Lower lobe of right lung (tissue), 2 donors: Measurements from ENCODE around the gene MAFB. TPM values are rescaled to one million over a fixed set of nuclear protein-coding genes. Genes with fewer than 3 reads are reported as not detected.

Source experiments
- ATAC-seq, 2 donors: fragments of 200-7000 bp; cut with Tn5 transposase; one replicate each; pipeline ENCODE4 v1.9.1; 2020 to 2022; ENCODE audit warnings: mild to moderate bottlenecking in 2 of 2, moderate library complexity in 2 of 2
- DNase-seq: peaks from one replicate; pipeline ENCODE4 v3.0.0-alpha.2; 2020
- H3K27ac ChIP-seq: fragments of 200-600 bp; one replicate; pipeline ENCODE4 v1.8.0; 2022
- H3K27me3 ChIP-seq: fragments of 200-600 bp; one replicate; pipeline ENCODE4 v1.8.0; 2022; ENCODE audit warnings: low read depth
- H3K36me3 ChIP-seq: fragments of 200-600 bp; one replicate; pipeline ENCODE4 v1.8.0; 2022; ENCODE audit warnings: mild to moderate bottlenecking
- H3K4me1 ChIP-seq: fragments of 200-600 bp; one replicate; pipeline ENCODE4 v1.8.0; 2022
- H3K4me3 ChIP-seq: fragments of 200-600 bp; one replicate; pipeline ENCODE4 v1.8.0; 2022; ENCODE audit warnings: mild to moderate bottlenecking
- H3K9me3 ChIP-seq: fragments of 200-600 bp; one replicate; pipeline ENCODE4 v1.8.0; 2022
- intact Hi-C: fragments of 100-400 bp; cut with DNase I; formaldehyde crosslinking; loops from one replicate; pipeline ENCODE4 v1.11.0; 2022
- total RNA-seq: library from RNA; stranded (reverse); fragmentation: NEBNext Ultra II Directional; extraction: Animal tissue kit (Norgen Biotek cat#: 25700); gene quantifications from one replicate; pipeline ENCODE4 v1.2.1, GENCODE V29; 2021
- TF ChIP-seq, protein P1 (sequence below): fragments of 200-600 bp; IDR thresholded peaks from one replicate; pipeline ENCODE4 v1.8.0; 2022; ENCODE audit warnings: antibody characterized with exemption, mild to moderate bottlenecking
- donor health status: DM: no; HTN: yes; CAD: no; lungs with severe emphysema.

The MAFB gene
- total RNA-seq, 1 donor from 2014 or later, result 63.3 TPM

DNA sequence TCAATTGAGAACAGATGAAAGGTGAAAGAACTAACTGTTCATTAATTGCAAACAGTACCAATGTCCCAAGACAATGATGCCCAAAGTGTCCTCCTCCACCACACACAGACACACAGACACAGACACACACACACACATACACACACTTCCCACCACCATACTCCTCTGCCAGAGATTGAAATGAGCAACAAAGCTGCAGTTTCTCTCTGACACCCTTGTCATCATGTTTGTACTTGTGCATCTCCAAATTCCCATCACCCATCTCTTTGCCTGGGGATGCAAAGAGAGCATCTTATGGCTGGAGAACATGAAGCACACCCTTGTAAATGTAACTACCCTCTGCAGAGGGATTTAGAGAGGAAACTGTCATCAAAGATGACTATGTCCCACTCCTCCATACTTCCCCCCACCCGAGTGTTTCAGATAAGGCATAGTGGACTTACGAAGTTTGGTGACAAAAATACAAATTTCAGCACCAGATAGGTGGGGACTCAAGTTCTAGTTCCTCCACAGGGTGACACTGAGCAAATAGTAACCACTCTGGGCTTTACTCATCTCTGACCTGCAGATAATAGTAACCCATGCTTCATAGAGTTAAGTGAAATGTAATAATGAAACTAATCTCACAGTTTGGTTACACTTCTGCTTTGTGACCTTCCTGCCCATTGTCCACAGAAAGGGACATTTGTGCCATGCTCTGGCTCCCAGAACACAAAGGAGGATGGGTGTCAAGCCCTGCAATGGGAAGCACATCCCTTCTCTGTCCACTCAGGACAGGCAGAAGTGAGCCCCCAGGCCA, 8.7 kb downstream of the MAFB start:
- Histone ChIP-seq H3K36me3 (peaks cover 4% of the 10 kb centered on the region), H3K27me3 (peaks cover 8% of the 10 kb centered on the region), H3K9me3 (no peaks in the 10 kb centered on the region), H3K4me1 (peaks cover 67% of the 10 kb centered on the region), H3K4me3 (no peak overlapping the region), H3K27ac (no peak overlapping the region)
- intact Hi-C loops, result no loop called here
- ATAC-seq (no peak), DNase-seq (no peak)
- TF ChIP-seq, protein P1, sequence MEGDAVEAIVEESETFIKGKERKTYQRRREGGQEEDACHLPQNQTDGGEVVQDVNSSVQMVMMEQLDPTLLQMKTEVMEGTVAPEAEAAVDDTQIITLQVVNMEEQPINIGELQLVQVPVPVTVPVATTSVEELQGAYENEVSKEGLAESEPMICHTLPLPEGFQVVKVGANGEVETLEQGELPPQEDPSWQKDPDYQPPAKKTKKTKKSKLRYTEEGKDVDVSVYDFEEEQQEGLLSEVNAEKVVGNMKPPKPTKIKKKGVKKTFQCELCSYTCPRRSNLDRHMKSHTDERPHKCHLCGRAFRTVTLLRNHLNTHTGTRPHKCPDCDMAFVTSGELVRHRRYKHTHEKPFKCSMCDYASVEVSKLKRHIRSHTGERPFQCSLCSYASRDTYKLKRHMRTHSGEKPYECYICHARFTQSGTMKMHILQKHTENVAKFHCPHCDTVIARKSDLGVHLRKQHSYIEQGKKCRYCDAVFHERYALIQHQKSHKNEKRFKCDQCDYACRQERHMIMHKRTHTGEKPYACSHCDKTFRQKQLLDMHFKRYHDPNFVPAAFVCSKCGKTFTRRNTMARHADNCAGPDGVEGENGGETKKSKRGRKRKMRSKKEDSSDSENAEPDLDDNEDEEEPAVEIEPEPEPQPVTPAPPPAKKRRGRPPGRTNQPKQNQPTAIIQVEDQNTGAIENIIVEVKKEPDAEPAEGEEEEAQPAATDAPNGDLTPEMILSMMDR, result no peak

- TF ChIP-seq, protein P1, result no peak
- DNase-seq, result no peak
- H3K9me3 ChIP-seq, result no peaks in the 10 kb centered on the region
- H3K4me3 ChIP-seq, result no peak overlapping the region
- H3K27ac ChIP-seq, result no peak overlapping the region
- H3K36me3 ChIP-seq, result no peaks in the 10 kb centered on the region
- ATAC-seq, result no peak
- intact Hi-C loops, result no loop called here
- H3K27me3 ChIP-seq, result peaks cover 8% of the 10 kb centered on the region
- H3K4me1 ChIP-seq, result peaks cover 56% of the 10 kb centered on the region
Measured at GRCh38 chr20:40679184-40679583, 9.9 kb downstream of the MAFB start.

- no peak overlapping the region for H3K4me3 ChIP-seq
- H3K36me3 ChIP-seq, result no peaks in the 10 kb centered on the region
- no peak for DNase-seq
- H3K27ac ChIP-seq, result no peak overlapping the region
- H3K9me3 ChIP-seq, result no peaks in the 10 kb centered on the region
- intact Hi-C loops, result no loop called here
- TF ChIP-seq, protein P1, result no peak
- peaks cover 48% of the 10 kb centered on the region for H3K4me1 ChIP-seq
- ATAC-seq, result no peak
- peaks cover 8% of the 10 kb centered on the region for H3K27me3 ChIP-seq
Measured at GRCh38 chr20:40678286-40678875, 10.7 kb downstream of the MAFB start.

DNA sequence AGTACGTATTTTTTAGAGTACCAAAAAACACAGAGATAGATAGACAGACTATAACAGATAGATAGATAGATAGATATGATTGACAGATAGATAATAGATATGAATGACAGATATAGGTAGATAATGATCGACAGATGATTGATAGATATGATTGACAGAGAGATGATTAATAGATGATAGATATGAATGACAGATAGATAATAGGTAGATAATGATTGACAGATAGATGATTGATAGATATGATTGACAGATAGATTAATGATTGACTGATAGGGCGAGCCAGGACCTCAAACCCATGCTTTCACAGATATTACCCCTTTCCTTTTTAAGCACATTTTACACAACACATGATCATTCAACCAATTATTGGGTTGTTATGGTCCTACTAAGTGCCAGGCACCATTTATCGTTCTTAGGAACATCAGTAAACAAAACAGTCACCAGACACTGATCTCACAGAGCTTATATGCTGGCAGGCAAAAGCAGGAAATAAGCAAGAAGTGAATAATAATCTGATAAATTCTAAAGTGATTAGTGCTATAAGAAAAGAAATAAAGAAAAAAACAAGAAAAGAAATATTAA, 11.6 kb downstream of the MAFB start:
- ATAC-seq (no peak), DNase-seq (no peak)
- Histone ChIP-seq H3K4me1 (peaks cover 39% of the 10 kb centered on the region), H3K27ac (no peak overlapping the region), H3K9me3 (no peaks in the 10 kb centered on the region), H3K36me3 (no peaks in the 10 kb centered on the region), H3K27me3 (peaks cover 8% of the 10 kb centered on the region), H3K4me3 (no peak overlapping the region)
- TF ChIP-seq, protein P1, result no peak
- intact Hi-C loops, result no loop called here

DNA sequence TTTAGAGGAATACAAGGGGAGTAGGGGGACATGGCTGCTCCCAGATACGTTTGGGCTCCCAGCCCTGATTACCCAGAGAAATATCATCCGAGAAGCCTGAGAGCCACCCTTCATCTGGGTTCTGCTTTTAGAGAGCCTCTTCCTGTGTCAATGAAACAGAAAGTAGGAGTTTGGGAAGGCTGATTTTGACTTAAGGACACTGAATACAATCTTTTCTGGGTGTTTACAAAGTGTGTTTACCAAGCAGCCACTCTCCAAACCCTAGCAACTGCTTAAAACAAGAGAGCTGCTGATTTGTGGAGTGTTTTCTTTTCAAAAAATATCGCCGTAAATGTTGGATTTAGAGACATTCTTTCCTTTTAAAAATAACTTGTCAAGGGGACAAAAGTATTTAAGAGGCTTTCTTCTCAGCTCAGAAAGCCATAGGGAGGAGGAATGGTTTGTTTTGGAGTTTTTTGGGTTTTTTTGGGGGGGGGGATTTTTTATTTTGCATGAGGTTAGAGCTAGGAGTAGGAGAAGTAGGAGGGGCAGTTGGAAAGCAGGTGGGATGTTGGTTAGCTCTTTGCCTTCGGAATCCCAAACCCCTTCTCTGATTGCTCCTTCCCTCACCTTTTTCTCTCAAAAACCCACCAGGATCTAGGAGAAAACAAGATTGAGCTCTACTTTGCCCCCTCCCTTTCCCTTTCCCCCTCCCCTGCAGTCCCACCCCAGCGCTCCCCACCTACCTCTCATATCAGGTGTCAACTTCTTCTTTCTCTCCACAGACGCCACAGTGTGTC, 12.4 kb downstream of the MAFB start:
- peak; percentile 45 to 72 for ATAC-seq
- peaks cover 31% of the 10 kb centered on the region for H3K4me1 ChIP-seq
- H3K36me3 ChIP-seq, result no peaks in the 10 kb centered on the region
- H3K27me3 ChIP-seq, result peaks cover 8% of the 10 kb centered on the region
- peak overlapping the region; percentile 47 for H3K27ac ChIP-seq
- intact Hi-C loops, result no loop called here
- TF ChIP-seq, protein P1, result no peak
- DNase-seq, result no peak
- no peak overlapping the region for H3K4me3 ChIP-seq
- no peaks in the 10 kb centered on the region for H3K9me3 ChIP-seq
